Measurements from ENCODE around the gene SIM2. TPM values are rescaled to one million over a fixed set of nuclear protein-coding genes. Genes with fewer than 3 reads are reported as not detected.

SIM2 gene
- total RNA-seq, 1 donor from 2014 or later = 23.1 TPM

Other genes with a start within 250 kb of the SIM2 start
- gene CLDN14, start 219.0 kb upstream of the SIM2 start, total RNA-seq = 1.6 and 4.0 TPM in 2 replicates